K562 (cell line): ENCODE results near the gene RUFY2. TPM values are rescaled to one million over a fixed set of nuclear protein-coding genes. Genes with fewer than 3 reads are reported as not detected.

Experiments used
- FOXP1 ChIP-seq: sonication (generic); formaldehyde crosslinking; IDR thresholded peaks from 2 replicates; pipeline ENCODE4 v1.8.0; 2022; ENCODE audit warnings: mild to moderate bottlenecking, missing genetic modification reagents
- GTF2A2 ChIP-seq: IDR thresholded peaks from 2 replicates; pipeline ENCODE4 v1.6.1; 2016; ENCODE audit warnings: mild to moderate bottlenecking, missing genetic modification characterization, missing compliant biosample characterization
- HIVEP1 ChIP-seq: fragments of 250-450 bp; sonication (Bioruptor Pico); IDR thresholded peaks from 2 replicates; pipeline ENCODE4 v1.4.0; 2020; ENCODE audit warnings: mild to moderate bottlenecking
- NFRKB ChIP-seq: fragments of 450-650 bp; IDR thresholded peaks from 2 replicates; pipeline ENCODE4 v1.6.1; 2016; ENCODE audit warnings: low read depth
- PML ChIP-seq: IDR thresholded peaks from 2 replicates; pipeline ENCODE4 v1.6.1; 2012; ENCODE audit warnings: low read length, inconsistent platforms
- POLR3A ChIP-seq: IDR thresholded peaks from 2 replicates; pipeline ENCODE4 v1.6.1; 2011; ENCODE audit warnings: borderline replicate concordance, mild to moderate bottlenecking, moderate library complexity; ENCODE audit not compliant: insufficient read length, insufficient read depth; ENCODE audit errors: extremely low read depth
- PYGO2 ChIP-seq: fragments of 450-650 bp; IDR thresholded peaks from 2 replicates; pipeline ENCODE4 v1.6.1; 2016; ENCODE audit warnings: mild to moderate bottlenecking, missing genetic modification characterization, moderate library complexity, missing compliant biosample characterization
- RBM15 ChIP-seq: fragments of 200-400 bp; formaldehyde crosslinking; IDR thresholded peaks from 2 replicates; pipeline ENCODE4 v1.6.1; 2018; ENCODE audit warnings: mild to moderate bottlenecking, low read length, moderate library complexity; ENCODE audit not compliant: insufficient read depth
- ZNF766 ChIP-seq: fragments of 200-800 bp; sonication (Bioruptor generic); conservative IDR thresholded peaks from 2 replicates; pipeline ENCODE4 v1.6.1; 2016; ENCODE audit warnings: missing genetic modification characterization, missing compliant biosample characterization
- polyA plus RNA-seq, 8 experiments: library from polyadenylated mRNA; depleted of rRNA in 4 of 8; stranded (reverse) in 5 of 8; unstranded in 3 of 8; fragments of >200 nt; fragmentation: Nextera tagmentation in 2 of 8; fragmentation: Illumina TruSeq in 1 of 8; extraction: Ambion mirVana in 2 of 8; extraction: Trizol in 1 of 8; gene quantifications; 2 replicates each; pipeline versions ENCODE4 v1.2.1 to v1.2.3, GENCODE V29; 2011 to 2014; ENCODE audit warnings: inconsistent platforms in 1 of 8, missing spikeins in 1 of 8
- total RNA-seq, 7 experiments: library from RNA; depleted of rRNA in 6 of 7; stranded (reverse); fragments of >200 nt in 6 of 7; fragmentation: Illumina TruSeq in 2 of 7; extraction: Trizol in 2 of 7; gene quantifications; 2 replicates each; pipeline versions ENCODE4 v1.2.1 to v1.2.3, GENCODE V29; 2011 to 2021; ENCODE audit warnings: low replicate concordance in 1 of 7
- TF ChIP-seq, protein P1 (sequence below): sonication (generic); formaldehyde crosslinking; IDR thresholded peaks from 2 replicates; pipeline ENCODE4 v1.8.0; 2022; ENCODE audit warnings: mild to moderate bottlenecking, missing genetic modification reagents
- TF ChIP-seq, protein P2 (sequence below): sonication (generic); formaldehyde crosslinking; IDR thresholded peaks from 2 replicates; pipeline ENCODE4 v1.8.0; 2022; ENCODE audit warnings: missing genetic modification reagents, mild to moderate bottlenecking, moderate library complexity, borderline replicate concordance
- TF ChIP-seq, protein P3 (sequence below): sonication (generic); formaldehyde crosslinking; IDR thresholded peaks from 2 replicates; pipeline ENCODE4 v1.9.0; 2022; ENCODE audit warnings: mild to moderate bottlenecking, missing genetic modification reagents
- TF ChIP-seq, protein P4 (sequence below): sonication (generic); formaldehyde crosslinking; IDR thresholded peaks from 2 replicates; pipeline ENCODE4 v1.8.1; 2022; ENCODE audit warnings: missing genetic modification reagents
- TF ChIP-seq, protein P5 (sequence below): IDR thresholded peaks from 2 replicates; pipeline ENCODE4 v1.6.1; 2012; ENCODE audit warnings: low read depth, low read length, improper control_type of control experiment, borderline replicate concordance

RUFY2 gene
- total and polyA plus RNA-seq, 9 of the 15 experiments (the other 6 are each of a cell fraction or from before 2014, with no cell fraction given): 3.7 to 20.1 (median 12.6) TPM

DNA sequence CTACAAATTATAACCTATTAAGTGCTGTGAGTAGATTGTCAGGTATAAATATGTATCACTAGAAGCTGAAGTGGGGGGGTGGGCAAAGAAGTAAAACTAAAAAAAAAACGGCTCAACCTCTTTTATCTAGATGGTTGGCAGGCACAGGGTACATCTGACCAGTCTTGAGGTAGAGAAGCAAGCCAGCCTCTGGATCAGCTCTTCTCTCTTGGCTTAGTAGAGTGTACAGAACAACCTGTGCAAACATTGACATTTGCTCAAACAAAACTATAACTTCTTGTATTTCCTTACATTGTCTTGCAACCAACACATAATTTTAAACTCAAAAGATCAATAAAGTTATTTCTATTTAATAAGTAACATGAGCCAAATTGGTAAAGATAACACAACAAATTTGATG lies 39.1 kb upstream of the RUFY2 start (continued):
- TF ChIP-seq, protein P1, sequence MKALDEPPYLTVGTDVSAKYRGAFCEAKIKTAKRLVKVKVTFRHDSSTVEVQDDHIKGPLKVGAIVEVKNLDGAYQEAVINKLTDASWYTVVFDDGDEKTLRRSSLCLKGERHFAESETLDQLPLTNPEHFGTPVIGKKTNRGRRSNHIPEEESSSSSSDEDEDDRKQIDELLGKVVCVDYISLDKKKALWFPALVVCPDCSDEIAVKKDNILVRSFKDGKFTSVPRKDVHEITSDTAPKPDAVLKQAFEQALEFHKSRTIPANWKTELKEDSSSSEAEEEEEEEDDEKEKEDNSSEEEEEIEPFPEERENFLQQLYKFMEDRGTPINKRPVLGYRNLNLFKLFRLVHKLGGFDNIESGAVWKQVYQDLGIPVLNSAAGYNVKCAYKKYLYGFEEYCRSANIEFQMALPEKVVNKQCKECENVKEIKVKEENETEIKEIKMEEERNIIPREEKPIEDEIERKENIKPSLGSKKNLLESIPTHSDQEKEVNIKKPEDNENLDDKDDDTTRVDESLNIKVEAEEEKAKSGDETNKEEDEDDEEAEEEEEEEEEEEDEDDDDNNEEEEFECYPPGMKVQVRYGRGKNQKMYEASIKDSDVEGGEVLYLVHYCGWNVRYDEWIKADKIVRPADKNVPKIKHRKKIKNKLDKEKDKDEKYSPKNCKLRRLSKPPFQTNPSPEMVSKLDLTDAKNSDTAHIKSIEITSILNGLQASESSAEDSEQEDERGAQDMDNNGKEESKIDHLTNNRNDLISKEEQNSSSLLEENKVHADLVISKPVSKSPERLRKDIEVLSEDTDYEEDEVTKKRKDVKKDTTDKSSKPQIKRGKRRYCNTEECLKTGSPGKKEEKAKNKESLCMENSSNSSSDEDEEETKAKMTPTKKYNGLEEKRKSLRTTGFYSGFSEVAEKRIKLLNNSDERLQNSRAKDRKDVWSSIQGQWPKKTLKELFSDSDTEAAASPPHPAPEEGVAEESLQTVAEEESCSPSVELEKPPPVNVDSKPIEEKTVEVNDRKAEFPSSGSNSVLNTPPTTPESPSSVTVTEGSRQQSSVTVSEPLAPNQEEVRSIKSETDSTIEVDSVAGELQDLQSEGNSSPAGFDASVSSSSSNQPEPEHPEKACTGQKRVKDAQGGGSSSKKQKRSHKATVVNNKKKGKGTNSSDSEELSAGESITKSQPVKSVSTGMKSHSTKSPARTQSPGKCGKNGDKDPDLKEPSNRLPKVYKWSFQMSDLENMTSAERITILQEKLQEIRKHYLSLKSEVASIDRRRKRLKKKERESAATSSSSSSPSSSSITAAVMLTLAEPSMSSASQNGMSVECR (CRISPR knock-in tag): no peak
- TF ChIP-seq, protein P2, sequence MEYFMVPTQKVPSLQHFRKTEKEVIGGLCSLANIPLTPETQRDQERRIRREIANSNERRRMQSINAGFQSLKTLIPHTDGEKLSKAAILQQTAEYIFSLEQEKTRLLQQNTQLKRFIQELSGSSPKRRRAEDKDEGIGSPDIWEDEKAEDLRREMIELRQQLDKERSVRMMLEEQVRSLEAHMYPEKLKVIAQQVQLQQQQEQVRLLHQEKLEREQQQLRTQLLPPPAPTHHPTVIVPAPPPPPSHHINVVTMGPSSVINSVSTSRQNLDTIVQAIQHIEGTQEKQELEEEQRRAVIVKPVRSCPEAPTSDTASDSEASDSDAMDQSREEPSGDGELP: no peak
- TF ChIP-seq, protein P3, sequence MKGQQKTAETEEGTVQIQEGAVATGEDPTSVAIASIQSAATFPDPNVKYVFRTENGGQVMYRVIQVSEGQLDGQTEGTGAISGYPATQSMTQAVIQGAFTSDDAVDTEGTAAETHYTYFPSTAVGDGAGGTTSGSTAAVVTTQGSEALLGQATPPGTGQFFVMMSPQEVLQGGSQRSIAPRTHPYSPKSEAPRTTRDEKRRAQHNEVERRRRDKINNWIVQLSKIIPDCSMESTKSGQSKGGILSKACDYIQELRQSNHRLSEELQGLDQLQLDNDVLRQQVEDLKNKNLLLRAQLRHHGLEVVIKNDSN (CRISPR knock-in tag): no peak
- no peak for TF ChIP-seq ZNF766 (CRISPR knock-in tag)
- TF ChIP-seq, protein P4, sequence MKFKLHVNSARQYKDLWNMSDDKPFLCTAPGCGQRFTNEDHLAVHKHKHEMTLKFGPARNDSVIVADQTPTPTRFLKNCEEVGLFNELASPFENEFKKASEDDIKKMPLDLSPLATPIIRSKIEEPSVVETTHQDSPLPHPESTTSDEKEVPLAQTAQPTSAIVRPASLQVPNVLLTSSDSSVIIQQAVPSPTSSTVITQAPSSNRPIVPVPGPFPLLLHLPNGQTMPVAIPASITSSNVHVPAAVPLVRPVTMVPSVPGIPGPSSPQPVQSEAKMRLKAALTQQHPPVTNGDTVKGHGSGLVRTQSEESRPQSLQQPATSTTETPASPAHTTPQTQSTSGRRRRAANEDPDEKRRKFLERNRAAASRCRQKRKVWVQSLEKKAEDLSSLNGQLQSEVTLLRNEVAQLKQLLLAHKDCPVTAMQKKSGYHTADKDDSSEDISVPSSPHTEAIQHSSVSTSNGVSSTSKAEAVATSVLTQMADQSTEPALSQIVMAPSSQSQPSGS (CRISPR knock-in tag): no peak
- TF ChIP-seq HIVEP1 (CRISPR knock-in tag): no peak
- TF ChIP-seq PYGO2 (tag): no peak
- no peak for TF ChIP-seq FOXP1 (CRISPR knock-in tag)
- no peak for TF ChIP-seq RBM15
- no peak for TF ChIP-seq NFRKB
- TF ChIP-seq PML: no peak
- no peak for TF ChIP-seq POLR3A
- TF ChIP-seq, protein P5, sequence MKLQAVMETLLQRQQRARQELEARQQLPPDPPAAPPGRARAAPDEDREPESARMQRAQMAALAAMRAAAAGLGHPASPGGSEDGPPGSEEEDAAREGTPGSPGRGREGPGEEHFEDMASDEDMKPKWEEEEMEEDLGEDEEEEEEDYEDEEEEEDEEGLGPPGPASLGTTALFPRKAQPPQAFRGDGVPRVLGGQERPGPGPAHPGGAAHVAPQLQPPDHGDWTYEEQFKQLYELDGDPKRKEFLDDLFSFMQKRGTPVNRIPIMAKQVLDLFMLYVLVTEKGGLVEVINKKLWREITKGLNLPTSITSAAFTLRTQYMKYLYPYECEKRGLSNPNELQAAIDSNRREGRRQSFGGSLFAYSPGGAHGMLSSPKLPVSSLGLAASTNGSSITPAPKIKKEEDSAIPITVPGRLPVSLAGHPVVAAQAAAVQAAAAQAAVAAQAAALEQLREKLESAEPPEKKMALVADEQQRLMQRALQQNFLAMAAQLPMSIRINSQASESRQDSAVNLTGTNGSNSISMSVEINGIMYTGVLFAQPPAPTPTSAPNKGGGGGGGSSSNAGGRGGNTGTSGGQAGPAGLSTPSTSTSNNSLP: no peak
- TF ChIP-seq GTF2A2 (tag): no peak
